DOHH2 (cell line): ENCODE data around the gene NFE2L2.

Experiments used
- H3F3A ChIP-seq: fragments of 200-600 bp; sonication (generic), shearing (Covaris generic); 2 replicates; pipeline ENCODE4 v1.6.0; 2016; ENCODE audit warnings: antibody characterized with exemption, mild to moderate bottlenecking; ENCODE audit not compliant: control insufficient read depth, insufficient read depth
- H3K27ac ChIP-seq: fragments of 200-600 bp; sonication (generic); 2 replicates; pipeline ENCODE4 v1.5.1; 2014; ENCODE audit warnings: low read depth, mild to moderate bottlenecking, low read length, moderate library complexity
- H3K27me3 ChIP-seq: fragments of 200-600 bp; sonication (generic); 2 replicates; pipeline ENCODE4 v1.6.1; 2014; ENCODE audit warnings: mild to moderate bottlenecking, low read length, mixed read lengths; ENCODE audit not compliant: control insufficient read depth
- H3K36me3 ChIP-seq: fragments of 200-600 bp; sonication (generic); 2 replicates; pipeline ENCODE4 v1.6.1; 2014; ENCODE audit warnings: mild to moderate bottlenecking, low read length, moderate library complexity, mixed read lengths; ENCODE audit not compliant: control insufficient read depth
- H3K4me1 ChIP-seq: fragments of 200-600 bp; sonication (generic); 2 replicates; pipeline ENCODE4 v1.6.1; 2014; ENCODE audit warnings: mild to moderate bottlenecking, low read length, mixed read lengths; ENCODE audit not compliant: control insufficient read depth
- H3K4me2 ChIP-seq: fragments of 200-600 bp; sonication (generic); 2 replicates; pipeline ENCODE4 v1.6.0; 2014; ENCODE audit warnings: mild to moderate bottlenecking, low read length, moderate library complexity
- H3K4me3 ChIP-seq: fragments of 200-600 bp; sonication (generic); 2 replicates; pipeline ENCODE4 v1.5.1; 2014; ENCODE audit warnings: mild to moderate bottlenecking, low read length, mixed read lengths
- H3K79me2 ChIP-seq: fragments of 200-600 bp; sonication (generic); 2 replicates; pipeline ENCODE4 v1.6.1; 2014; ENCODE audit warnings: mild to moderate bottlenecking, low read length, mixed read lengths; ENCODE audit not compliant: control insufficient read depth
- H3K9me2 ChIP-seq: fragments of 200-600 bp; sonication (generic); replicated peaks from 2 replicates; pipeline ENCODE4 v1.6.1; 2014; ENCODE audit warnings: mild to moderate bottlenecking, low read length, mixed read lengths; ENCODE audit not compliant: control insufficient read depth
- H3K9me3 ChIP-seq: fragments of 200-600 bp; sonication (generic); 2 replicates; pipeline ENCODE4 v1.6.1; 2014; ENCODE audit warnings: antibody characterized with exemption, low read length, mixed read lengths; ENCODE audit not compliant: control insufficient read depth, insufficient read depth
- H4K20me1 ChIP-seq: fragments of 200-600 bp; sonication (generic); 2 replicates; pipeline ENCODE4 v1.6.0; 2014; ENCODE audit warnings: low read depth, mild to moderate bottlenecking, antibody characterized with exemption, low read length, moderate library complexity; ENCODE audit not compliant: control insufficient read depth, insufficient read depth
- EZH2phosphoT487 ChIP-seq: fragments of 200-600 bp; sonication (generic); IDR thresholded peaks from 2 replicates; pipeline ENCODE4 v1.6.1; 2017; ENCODE audit warnings: borderline replicate concordance, mild to moderate bottlenecking, antibody characterized with exemption, low read length, moderate library complexity, mixed read lengths
- TF ChIP-seq, protein P1 (sequence below): fragments of 200-600 bp; sonication (generic); IDR thresholded peaks from one replicate; pipeline ENCODE4 v1.5.1; 2014; ENCODE audit warnings: antibody characterized with exemption, mild to moderate bottlenecking, low read depth, low read length; ENCODE audit not compliant: poor library complexity, severe bottlenecking

NFE2L2 gene

DNA sequence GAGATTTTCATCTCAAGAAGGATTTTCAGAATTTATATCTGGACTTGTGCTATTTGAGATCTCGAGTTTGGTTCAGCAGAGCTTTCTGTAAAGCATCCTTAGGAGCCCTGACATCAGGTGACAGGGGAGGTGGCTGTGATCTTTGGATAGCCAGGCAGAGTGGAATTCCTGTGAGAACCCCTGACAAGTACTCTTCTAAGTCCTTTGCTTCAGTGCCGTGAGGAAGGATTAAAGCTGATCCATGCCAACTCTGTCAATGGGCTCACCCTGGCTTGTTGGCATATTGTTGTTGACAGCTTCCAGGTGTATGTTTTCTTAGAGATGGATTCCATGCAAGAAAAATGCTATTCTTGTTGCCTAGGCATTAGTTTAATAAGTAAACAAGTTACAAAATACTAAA is 38.0 kb upstream of the NFE2L2 start:
- Histone ChIP-seq H3K9me2 (no peaks in the 10 kb centered on the region), H3F3A (no peaks in the 10 kb centered on the region), H4K20me1 (no peaks in the 10 kb centered on the region), H3K4me1 (no peaks in the 10 kb centered on the region), H3K36me3 (no peaks in the 10 kb centered on the region), H3K27me3 (peaks cover 12% of the 10 kb centered on the region), H3K79me2 (no peaks in the 10 kb centered on the region), H3K4me3 (no peak overlapping the region), H3K27ac (no peak overlapping the region), H3K4me2 (no peak overlapping the region), H3K9me3 (no peaks in the 10 kb centered on the region)
- TF ChIP-seq, protein P1, sequence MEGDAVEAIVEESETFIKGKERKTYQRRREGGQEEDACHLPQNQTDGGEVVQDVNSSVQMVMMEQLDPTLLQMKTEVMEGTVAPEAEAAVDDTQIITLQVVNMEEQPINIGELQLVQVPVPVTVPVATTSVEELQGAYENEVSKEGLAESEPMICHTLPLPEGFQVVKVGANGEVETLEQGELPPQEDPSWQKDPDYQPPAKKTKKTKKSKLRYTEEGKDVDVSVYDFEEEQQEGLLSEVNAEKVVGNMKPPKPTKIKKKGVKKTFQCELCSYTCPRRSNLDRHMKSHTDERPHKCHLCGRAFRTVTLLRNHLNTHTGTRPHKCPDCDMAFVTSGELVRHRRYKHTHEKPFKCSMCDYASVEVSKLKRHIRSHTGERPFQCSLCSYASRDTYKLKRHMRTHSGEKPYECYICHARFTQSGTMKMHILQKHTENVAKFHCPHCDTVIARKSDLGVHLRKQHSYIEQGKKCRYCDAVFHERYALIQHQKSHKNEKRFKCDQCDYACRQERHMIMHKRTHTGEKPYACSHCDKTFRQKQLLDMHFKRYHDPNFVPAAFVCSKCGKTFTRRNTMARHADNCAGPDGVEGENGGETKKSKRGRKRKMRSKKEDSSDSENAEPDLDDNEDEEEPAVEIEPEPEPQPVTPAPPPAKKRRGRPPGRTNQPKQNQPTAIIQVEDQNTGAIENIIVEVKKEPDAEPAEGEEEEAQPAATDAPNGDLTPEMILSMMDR: no peak
- TF ChIP-seq EZH2phosphoT487: no peak

DNA sequence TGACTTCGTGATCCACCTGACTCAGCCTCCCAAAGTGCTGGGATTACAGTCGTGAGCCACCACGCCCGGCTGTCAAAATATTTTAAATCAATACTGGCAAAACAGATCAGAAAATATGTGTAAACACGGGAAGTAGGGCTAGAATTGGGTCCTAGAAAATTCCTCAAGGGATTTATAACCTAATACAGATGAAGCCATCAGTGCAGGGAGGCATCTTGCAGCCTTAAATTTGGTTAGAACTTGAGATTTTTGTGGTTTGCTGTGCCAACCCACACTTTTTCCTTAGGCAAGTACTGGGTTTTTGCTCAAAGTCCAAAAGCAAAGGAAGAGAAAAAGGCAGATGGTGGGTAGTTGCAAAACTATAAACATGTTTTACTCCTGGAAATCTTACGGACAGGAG is 33.7 kb upstream of the NFE2L2 start:
- Histone ChIP-seq H3K4me3 (no peak overlapping the region), H3K4me1 (no peaks in the 10 kb centered on the region), H4K20me1 (no peaks in the 10 kb centered on the region), H3K27ac (no peak overlapping the region), H3K9me2 (no peaks in the 10 kb centered on the region), H3K4me2 (no peak overlapping the region), H3K36me3 (no peaks in the 10 kb centered on the region), H3F3A (no peaks in the 10 kb centered on the region), H3K9me3 (no peaks in the 10 kb centered on the region), H3K27me3 (peaks cover 6% of the 10 kb centered on the region; the same call in 1 of the 2 replicates), H3K79me2 (no peaks in the 10 kb centered on the region)
- TF ChIP-seq, protein P1: no peak
- TF ChIP-seq EZH2phosphoT487: no peak

DNA sequence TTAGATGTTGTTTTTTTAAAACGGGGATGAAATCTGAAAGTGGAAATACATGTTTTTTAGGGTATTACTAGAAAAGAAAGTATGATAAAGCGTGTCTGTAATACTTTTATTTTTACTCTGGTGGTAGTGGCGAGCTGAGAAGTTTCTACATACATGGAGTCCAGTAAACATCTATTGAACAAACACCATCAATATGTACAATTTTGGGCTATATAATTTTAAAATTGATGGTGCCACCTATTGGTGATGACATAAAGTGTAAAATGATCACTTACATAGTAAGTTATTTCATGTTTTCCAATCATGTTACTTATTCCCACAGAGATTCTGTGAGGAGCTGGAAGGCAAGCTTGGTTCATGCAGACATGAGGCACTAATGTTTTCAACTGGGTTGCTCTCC is 31.5 kb upstream of the NFE2L2 start:
- Histone ChIP-seq H3K36me3 (no peaks in the 10 kb centered on the region), H3K79me2 (no peaks in the 10 kb centered on the region), H3K9me2 (no peaks in the 10 kb centered on the region), H3K4me3 (no peak overlapping the region), H3K4me2 (no peak overlapping the region), H4K20me1 (no peaks in the 10 kb centered on the region), H3K9me3 (no peaks in the 10 kb centered on the region), H3K4me1 (no peaks in the 10 kb centered on the region), H3K27me3 (peaks cover 17% of the 10 kb centered on the region), H3F3A (no peaks in the 10 kb centered on the region), H3K27ac (no peak overlapping the region)
- TF ChIP-seq, protein P1: peak; percentile 54
- TF ChIP-seq EZH2phosphoT487: no peak

DNA sequence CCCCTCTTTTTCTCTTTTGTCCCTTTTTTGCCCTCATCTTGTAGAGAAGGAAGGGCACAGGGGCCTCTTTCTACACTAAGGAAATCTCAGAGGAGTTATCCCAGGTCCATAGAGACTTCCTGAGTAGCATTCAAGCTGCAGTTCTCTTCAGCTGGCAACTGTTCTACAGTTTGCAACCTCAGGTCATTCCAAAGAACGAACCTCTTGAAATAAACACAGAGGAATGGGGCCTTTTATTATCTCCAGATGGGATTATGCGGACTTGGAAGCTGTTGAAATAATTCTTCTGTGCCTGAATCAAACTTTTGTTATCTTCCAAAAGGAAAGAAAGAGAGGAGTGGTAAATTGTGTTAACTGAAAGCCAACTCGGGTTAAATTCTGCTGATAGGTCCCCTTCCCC is 31.0 kb upstream of the NFE2L2 start:
- no peaks in the 10 kb centered on the region for H4K20me1 ChIP-seq
- H3K27me3 ChIP-seq: peaks cover 17% of the 10 kb centered on the region
- H3K9me3 ChIP-seq: no peaks in the 10 kb centered on the region
- H3K9me2 ChIP-seq: no peaks in the 10 kb centered on the region
- TF ChIP-seq EZH2phosphoT487: no peak
- TF ChIP-seq, protein P1: no peak
- no peaks in the 10 kb centered on the region for H3K36me3 ChIP-seq
- H3K4me1 ChIP-seq: no peaks in the 10 kb centered on the region; the same call in 1 of the 2 replicates
- H3K79me2 ChIP-seq: no peaks in the 10 kb centered on the region
- no peak overlapping the region for H3K27ac ChIP-seq
- H3F3A ChIP-seq: no peaks in the 10 kb centered on the region
- H3K4me3 ChIP-seq: no peak overlapping the region
- no peak overlapping the region for H3K4me2 ChIP-seq
